CD4-positive, alpha-beta T cell (primary cell): ENCODE data around the gene GLIS1. TPM values are rescaled to one million over a fixed set of nuclear protein-coding genes. Genes with fewer than 3 reads are reported as not detected.

Source experiments
- ATAC-seq: fragments of 200-7000 bp; cut with Tn5 transposase; one replicate; pipeline ENCODE4 v1.10.0; 2022; ENCODE audit warnings: mild to moderate bottlenecking; ENCODE audit not compliant: poor library complexity
- CTCF ChIA-PET: fragments of 350-600 bp; sonication (Branson Sonifier 250); formaldehyde crosslinking; loops from one replicate; lab custom pipeline; 2021; ENCODE audit warnings: antibody characterized with exemption, inconsistent platforms; lab: Charles Lee
- POLR2A ChIA-PET: fragments of 350-600 bp; sonication (Branson Sonifier 250); formaldehyde crosslinking; loops from one replicate; lab custom pipeline; 2021; ENCODE audit warnings: antibody characterized with exemption, inconsistent platforms; lab: Charles Lee
- DNase-seq, 14 experiments: peaks; one replicate each; pipeline ENCODE4 v3.0.0-alpha.2; 2013 to 2020; ENCODE audit warnings: mixed read lengths in 2 of 14
- H3K27ac ChIP-seq, 2 donors: one replicate each; pipeline versions ENCODE4 v1.5.1 to v1.7.0; 2013; ENCODE audit warnings: low read length in 2 of 2, low read depth in 1 of 2, mild to moderate bottlenecking in 1 of 2
- H3K27me3 ChIP-seq, 2 experiments: 1 replicate in 1 of 2; 2 replicates in 1 of 2; pipeline versions ENCODE4 v1.6.1 to v1.7.0; 2013; ENCODE audit warnings: low read length in 2 of 2, control low read depth in 1 of 2, mild to moderate bottlenecking in 1 of 2, moderate library complexity in 1 of 2; ENCODE audit not compliant: insufficient read depth in 2 of 2, control insufficient read depth in 1 of 2
- H3K36me3 ChIP-seq: one replicate; pipeline ENCODE4 v1.6.1; 2013; ENCODE audit warnings: low read length, control low read depth; ENCODE audit not compliant: insufficient read depth
- H3K4me1 ChIP-seq: one replicate; pipeline ENCODE4 v1.6.1; 2013; ENCODE audit warnings: low read length, control low read depth; ENCODE audit not compliant: insufficient read depth
- H3K4me3 ChIP-seq: one replicate; pipeline ENCODE4 v1.5.1; 2013; ENCODE audit warnings: mild to moderate bottlenecking, low read length, moderate library complexity
- H3K9me3 ChIP-seq, 2 experiments: 1 replicate in 1 of 2; 2 replicates in 1 of 2; pipeline versions ENCODE4 v1.6.1 to v1.7.0; 2013; ENCODE audit warnings: low read length in 2 of 2, mild to moderate bottlenecking in 2 of 2, control low read depth in 1 of 2, moderate library complexity in 1 of 2; ENCODE audit not compliant: control insufficient read depth in 1 of 2, insufficient read depth in 1 of 2
- H3K27ac Mint-ChIP-seq: one replicate; pipeline ENCODE4 v1.8.0; 2020; ENCODE audit warnings: mixed read lengths
- H3K27me3 Mint-ChIP-seq: one replicate; pipeline ENCODE4 v1.8.0; 2021; ENCODE audit warnings: mixed read lengths
- H3K36me3 Mint-ChIP-seq: one replicate; pipeline ENCODE4 v1.8.0; 2021; ENCODE audit warnings: low read depth, mixed read lengths
- H3K4me1 Mint-ChIP-seq: one replicate; pipeline ENCODE4 v1.8.0; 2021; ENCODE audit warnings: low read depth, mixed read lengths
- H3K4me3 Mint-ChIP-seq: one replicate; pipeline ENCODE4 v1.8.0; 2020; ENCODE audit warnings: mild to moderate bottlenecking, mixed read lengths
- H3K9me3 Mint-ChIP-seq: one replicate; pipeline ENCODE4 v1.8.0; 2020; ENCODE audit warnings: mixed read lengths
- intact Hi-C, 2 experiments: fragments of 100-400 bp; cut with DNase I in 1 of 2; cut with micrococcal nuclease in 1 of 2; formaldehyde crosslinking; loops; one replicate each; pipeline versions ENCODE4 v1.15.1 to v1.9.0; 2023 to 2025; cut with DNase I, micrococcal nuclease
- total RNA-seq, 174 experiments: library from RNA in 2 of 174; stranded (reverse) in 2 of 174; gene quantifications; one replicate each; pipeline ENCODE4 v1.2.3 and lab custom pipeline; 2021 to 2026
- TF ChIP-seq, protein P1 (sequence below): fragments of 200-600 bp; IDR thresholded peaks from one replicate; pipeline ENCODE4 v1.8.0; 2022; ENCODE audit warnings: antibody characterized with exemption, mild to moderate bottlenecking

Gene GLIS1
- total RNA-seq, 2 experiments from 2014 or later = not detected

DNA sequence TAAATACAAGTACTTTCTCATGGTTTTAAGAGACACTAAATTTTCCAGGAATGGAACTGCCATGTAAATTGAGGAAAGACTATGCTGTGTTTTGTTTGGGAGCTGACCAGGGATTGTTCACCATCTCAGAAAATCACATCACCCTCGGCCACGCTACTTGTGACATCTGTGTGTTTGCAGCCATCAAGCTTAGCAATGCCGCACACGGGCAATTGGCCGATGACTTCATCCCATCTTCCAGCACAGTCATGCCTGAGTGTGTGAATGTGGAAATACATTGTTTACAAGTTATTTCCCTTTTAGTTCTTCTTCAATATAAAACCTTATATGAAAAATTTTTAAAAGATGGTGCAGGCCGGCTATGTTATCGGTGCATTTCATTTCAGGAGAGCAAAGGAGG lies 121.6 kb downstream of the GLIS1 start:
- ChIA-PET CTCF (no interaction called here), POLR2A (no interaction called here)
- H3K9me3 ChIP-seq = no peaks in the 10 kb centered on the region
- no peak overlapping the region for H3K27ac ChIP-seq
- Mint-ChIP-seq H3K27me3 (peaks cover 4% of the 10 kb centered on the region), H3K27ac (no peak overlapping the region), H3K36me3 (no peaks in the 10 kb centered on the region), H3K9me3 (no peaks in the 10 kb centered on the region), H3K4me3 (no peak overlapping the region), H3K4me1 (no peaks in the 10 kb centered on the region)
- intact Hi-C loops = no loop called here
- no peak for ATAC-seq
- no peak for DNase-seq
- TF ChIP-seq, protein P1, sequence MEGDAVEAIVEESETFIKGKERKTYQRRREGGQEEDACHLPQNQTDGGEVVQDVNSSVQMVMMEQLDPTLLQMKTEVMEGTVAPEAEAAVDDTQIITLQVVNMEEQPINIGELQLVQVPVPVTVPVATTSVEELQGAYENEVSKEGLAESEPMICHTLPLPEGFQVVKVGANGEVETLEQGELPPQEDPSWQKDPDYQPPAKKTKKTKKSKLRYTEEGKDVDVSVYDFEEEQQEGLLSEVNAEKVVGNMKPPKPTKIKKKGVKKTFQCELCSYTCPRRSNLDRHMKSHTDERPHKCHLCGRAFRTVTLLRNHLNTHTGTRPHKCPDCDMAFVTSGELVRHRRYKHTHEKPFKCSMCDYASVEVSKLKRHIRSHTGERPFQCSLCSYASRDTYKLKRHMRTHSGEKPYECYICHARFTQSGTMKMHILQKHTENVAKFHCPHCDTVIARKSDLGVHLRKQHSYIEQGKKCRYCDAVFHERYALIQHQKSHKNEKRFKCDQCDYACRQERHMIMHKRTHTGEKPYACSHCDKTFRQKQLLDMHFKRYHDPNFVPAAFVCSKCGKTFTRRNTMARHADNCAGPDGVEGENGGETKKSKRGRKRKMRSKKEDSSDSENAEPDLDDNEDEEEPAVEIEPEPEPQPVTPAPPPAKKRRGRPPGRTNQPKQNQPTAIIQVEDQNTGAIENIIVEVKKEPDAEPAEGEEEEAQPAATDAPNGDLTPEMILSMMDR = no peak
- no peaks in the 10 kb centered on the region for H3K4me1 ChIP-seq
- no peaks in the 10 kb centered on the region for H3K27me3 ChIP-seq
- no peaks in the 10 kb centered on the region for H3K36me3 ChIP-seq
- no peak overlapping the region for H3K4me3 ChIP-seq

DNA sequence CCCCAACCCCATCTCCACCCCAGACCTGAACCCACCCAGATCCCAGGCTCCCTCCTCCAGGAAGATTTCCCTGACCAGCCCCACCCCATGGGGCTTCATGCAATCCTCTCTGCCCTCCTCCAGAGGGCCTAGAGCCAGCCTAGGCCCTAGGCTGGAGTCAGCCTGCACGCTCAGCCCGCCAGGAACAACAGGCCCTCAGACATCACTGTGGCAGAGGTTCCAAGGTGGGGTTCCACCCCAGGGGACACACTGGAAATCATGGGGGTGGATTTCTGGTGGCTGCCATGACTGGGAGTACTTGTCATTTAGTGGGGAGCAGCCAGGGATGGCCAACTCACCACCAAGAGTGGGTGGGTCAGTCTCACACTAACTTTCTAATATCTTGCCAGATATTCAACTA lies 122.0 kb downstream of the GLIS1 start:
- DNase-seq = peak in 1 of 14 experiments; percentile 21
- CTCF ChIA-PET = no interaction called here

DNA sequence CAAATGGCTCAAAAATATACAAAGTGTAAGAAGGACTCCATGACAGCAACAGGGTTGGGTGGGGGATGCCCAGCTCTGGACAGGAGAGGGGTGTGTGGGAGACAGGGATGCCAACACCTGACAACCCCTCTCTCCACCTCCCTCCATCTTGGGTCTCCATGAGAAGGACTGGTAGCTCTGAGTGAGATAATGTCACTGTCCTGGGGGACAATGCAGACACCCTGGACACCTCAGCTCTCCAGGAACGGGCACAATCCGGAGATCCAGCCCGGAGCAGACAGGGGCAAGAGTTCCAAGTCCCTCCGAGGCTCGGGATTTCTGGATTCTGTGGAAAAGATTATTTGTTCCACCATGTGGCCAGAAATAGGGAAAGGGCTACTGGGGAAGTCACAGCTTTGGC lies 122.5 kb downstream of the GLIS1 start:
- H3K27ac Mint-ChIP-seq = no peak overlapping the region
- H3K9me3 ChIP-seq = peaks cover 0 to 8% of the 10 kb centered on the region in 2 experiments
- TF ChIP-seq, protein P1 = no peak
- no peaks in the 10 kb centered on the region for H3K4me1 ChIP-seq
- no peaks in the 10 kb centered on the region for H3K36me3 Mint-ChIP-seq
- intact Hi-C loops = no loop called here
- H3K4me1 Mint-ChIP-seq = no peaks in the 10 kb centered on the region
- peaks cover 3% of the 10 kb centered on the region for H3K9me3 Mint-ChIP-seq
- no peak for ATAC-seq
- no peak overlapping the region for H3K4me3 Mint-ChIP-seq
- peaks cover 4% of the 10 kb centered on the region for H3K27me3 Mint-ChIP-seq
- ChIA-PET CTCF (no interaction called here), POLR2A (no interaction called here)
- H3K27me3 ChIP-seq = no peaks in the 10 kb centered on the region
- no peak overlapping the region for H3K27ac ChIP-seq
- H3K4me3 ChIP-seq = no peak overlapping the region
- DNase-seq = peak in 1 of 14 experiments; percentile 15
- H3K36me3 ChIP-seq = no peaks in the 10 kb centered on the region

More for the DNA sequence above, 122.0 kb downstream of the GLIS1 start:
- Mint-ChIP-seq H3K27ac (no peak overlapping the region), H3K4me1 (no peaks in the 10 kb centered on the region), H3K9me3 (no peaks in the 10 kb centered on the region), H3K36me3 (no peaks in the 10 kb centered on the region), H3K4me3 (no peak overlapping the region), H3K27me3 (peaks cover 4% of the 10 kb centered on the region)
- TF ChIP-seq, protein P1 = no peak
- Histone ChIP-seq H3K4me1 (no peaks in the 10 kb centered on the region), H3K36me3 (no peaks in the 10 kb centered on the region), H3K9me3 (peaks cover 0 to 4% of the 10 kb centered on the region in 2 experiments), H3K4me3 (no peak overlapping the region), H3K27ac (no peak overlapping the region), H3K27me3 (no peaks in the 10 kb centered on the region)
- POLR2A ChIA-PET = no interaction called here
- intact Hi-C loops = no loop called here
- ATAC-seq = no peak
